GM12891 (cell line): Measurements from ENCODE around the gene MEIKIN. TPM values are rescaled to one million over a fixed set of nuclear protein-coding genes. Genes with fewer than 3 reads are reported as not detected.

ENCODE experiments used
- DNase-seq: peaks from one replicate; pipeline ENCODE4 v3.0.0; 2011; ENCODE audit warnings: low spot score; ENCODE audit not compliant: insufficient read length
- FAIRE-seq: peaks from 2 replicates; lab custom pipeline; 2011; peaks lifted over from hg19 to GRCh38; lab: Jason Lieb, UNC
- PAX5 ChIP-seq: IDR thresholded peaks from 2 replicates; pipeline ENCODE4 v1.6.1; 2011; ENCODE audit warnings: low read length, moderate library complexity, mild to moderate bottlenecking; ENCODE audit not compliant: insufficient read depth, severe bottlenecking
- POLR2A ChIP-seq: IDR thresholded peaks from 2 replicates; pipeline ENCODE4 v1.6.1; 2011; ENCODE audit warnings: low read depth, low read length, control low read depth
- POLR2AphosphoS5 ChIP-seq: IDR thresholded peaks from 2 replicates; pipeline ENCODE4 v1.6.1; 2011; ENCODE audit warnings: low read depth, low read length, control low read depth
- POU2F2 ChIP-seq: IDR thresholded peaks from 2 replicates; pipeline ENCODE4 v1.6.1; 2011; ENCODE audit warnings: low read depth, mild to moderate bottlenecking, control low read depth, low read length, moderate library complexity
- SPI1 ChIP-seq: IDR thresholded peaks from 2 replicates; pipeline ENCODE4 v1.6.1; 2011; ENCODE audit warnings: low read depth, low read length, control low read depth
- TAF1 ChIP-seq: IDR thresholded peaks from 2 replicates; pipeline ENCODE4 v1.6.1; 2011; ENCODE audit warnings: low read depth, low read length, control low read depth
- polyA plus RNA-seq: library from polyadenylated mRNA; unstranded; fragments of >200 nt; gene quantifications from one replicate; pipeline ENCODE4 v1.2.1, GENCODE V29; 2012; ENCODE audit warnings: low read depth, missing spikeins, inconsistent platforms; ENCODE audit not compliant: missing spikeins

The MEIKIN gene, protein sequence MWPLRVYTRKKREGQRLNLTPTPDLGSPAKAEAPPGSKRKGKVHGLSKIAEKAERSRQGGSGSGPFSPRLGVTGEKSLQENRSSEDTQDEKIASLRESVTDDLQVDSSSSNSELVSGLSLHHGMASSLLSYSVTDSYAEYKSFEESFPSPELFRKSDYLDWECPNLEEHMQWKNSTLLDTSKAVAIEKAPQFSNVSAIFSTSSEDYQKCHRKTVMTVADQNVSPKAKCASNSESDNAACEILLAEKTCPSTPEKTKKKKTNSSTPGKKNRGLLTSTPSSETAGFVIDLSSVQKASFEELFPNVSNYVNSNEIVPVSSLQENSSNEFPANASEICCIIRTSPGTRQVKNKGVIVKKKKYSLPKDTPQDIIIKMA
- not detected for polyA plus RNA-seq

DNA sequence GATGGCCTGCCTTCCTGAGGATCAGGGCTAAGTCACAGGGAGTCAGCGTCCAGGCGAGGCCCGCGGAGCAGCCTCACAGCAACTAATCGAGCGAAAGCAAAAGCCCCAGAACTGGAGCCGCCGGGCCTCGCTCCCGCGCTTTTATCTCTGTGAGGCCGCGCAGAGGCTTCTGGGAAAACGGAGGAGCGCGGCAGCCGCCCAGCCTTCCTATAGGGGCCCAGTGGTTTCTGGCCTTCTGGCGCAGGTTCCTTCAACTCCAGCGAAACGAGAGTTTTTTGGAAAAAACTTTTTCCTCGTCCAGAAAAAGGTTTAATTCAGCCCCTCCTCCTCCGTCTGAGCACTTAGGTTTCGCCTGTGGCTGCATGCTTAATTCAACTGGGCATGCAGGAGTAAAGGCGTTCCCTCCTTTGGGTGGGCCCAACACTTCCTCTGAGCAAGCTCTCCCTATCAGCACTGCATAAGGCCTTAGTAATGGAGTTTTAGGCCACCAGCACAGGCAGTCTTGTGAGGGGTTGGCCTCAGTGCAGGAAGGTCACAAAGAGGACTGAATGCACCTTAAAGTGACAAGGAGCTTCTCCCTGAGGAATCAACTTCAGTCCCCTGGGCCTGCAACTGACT, at the start of gene MEIKIN:
TSS of gene MEIKIN (minus strand) at position 113 of the 618 bp plus-strand sequence. CDS start 158 bp downstream, outside the sequence.
- TF ChIP-seq POLR2AphosphoS5: no peak
- TF ChIP-seq TAF1: no peak
- no peak for TF ChIP-seq POLR2A
- TF ChIP-seq POU2F2: no peak
- no peak for TF ChIP-seq SPI1
- no peak for TF ChIP-seq PAX5
- DNase-seq (no peak), FAIRE-seq (no peak)

GRCh38 chr5:131994533-131995226, 49.2 kb upstream of the MEIKIN start:
- DNase-seq (no peak), FAIRE-seq (no peak)
- TF ChIP-seq SPI1: no peak

DNA sequence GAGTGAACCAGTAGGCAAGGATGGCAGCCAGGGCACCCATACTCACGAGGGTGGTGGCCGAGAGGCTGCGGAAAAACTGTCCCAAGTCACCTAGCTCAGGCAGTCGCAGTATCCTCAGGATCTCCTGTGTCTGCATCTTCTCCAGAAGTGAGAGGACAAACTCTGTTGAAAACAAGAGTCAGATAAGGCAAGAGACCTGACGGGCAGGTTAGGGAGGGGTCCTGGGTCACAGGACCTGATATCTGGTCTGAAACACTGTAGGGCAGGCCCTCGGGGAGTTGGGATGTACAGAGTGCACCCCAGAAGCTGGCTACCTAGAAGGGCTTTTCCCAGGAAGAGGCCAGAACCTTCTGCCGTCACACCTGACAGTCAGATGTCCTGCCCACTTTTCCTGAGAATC, 48.6 kb upstream of the MEIKIN start:
- FAIRE-seq (no peak), DNase-seq (no peak)
- TF ChIP-seq SPI1: no peak
- no peak for TF ChIP-seq POU2F2
- TF ChIP-seq POLR2A: no peak
- no peak for TF ChIP-seq POLR2AphosphoS5
- TF ChIP-seq TAF1: no peak
- TF ChIP-seq PAX5: no peak

DNA sequence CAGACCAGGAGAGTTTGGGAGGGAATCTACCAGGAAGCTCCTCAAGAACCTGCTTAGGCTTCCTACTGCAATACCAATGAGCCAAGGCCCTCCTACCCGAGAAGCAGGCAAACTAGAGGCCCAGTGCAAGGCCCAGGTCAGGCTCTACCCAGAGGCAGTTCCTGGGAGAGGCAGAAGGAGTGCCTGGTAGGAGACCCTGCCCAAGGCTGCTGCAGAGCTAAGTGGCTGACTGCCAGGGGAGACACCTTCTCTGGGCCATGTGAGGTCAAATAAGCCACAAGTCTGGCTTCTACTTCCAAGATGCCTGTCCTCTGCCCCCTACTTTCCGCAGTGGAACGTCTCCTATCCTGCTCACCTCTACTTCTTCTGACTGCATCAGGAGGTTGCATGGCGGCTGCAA, 48.2 kb upstream of the MEIKIN start:
- TF ChIP-seq POLR2AphosphoS5 (no peak), POLR2A (no peak), POU2F2 (no peak), PAX5 (no peak), SPI1 (no peak), TAF1 (no peak)
- DNase-seq: no peak
- no peak for FAIRE-seq

GRCh38 chr5:131992370-131992769, 46.9 kb upstream of the MEIKIN start:
- FAIRE-seq: no peak
- DNase-seq: no peak
- TF ChIP-seq POLR2A (no peak), TAF1 (no peak), POU2F2 (no peak), PAX5 (no peak), POLR2AphosphoS5 (no peak), SPI1 (no peak)

- no peak for FAIRE-seq
- DNase-seq: no peak
- no peak for TF ChIP-seq SPI1
- no peak for TF ChIP-seq POLR2AphosphoS5
- no peak for TF ChIP-seq TAF1
- no peak for TF ChIP-seq POLR2A
- TF ChIP-seq PAX5: no peak
- TF ChIP-seq POU2F2: no peak
Observed at GRCh38 chr5:131991593-131992324, 46.3 kb upstream of the MEIKIN start.

DNA sequence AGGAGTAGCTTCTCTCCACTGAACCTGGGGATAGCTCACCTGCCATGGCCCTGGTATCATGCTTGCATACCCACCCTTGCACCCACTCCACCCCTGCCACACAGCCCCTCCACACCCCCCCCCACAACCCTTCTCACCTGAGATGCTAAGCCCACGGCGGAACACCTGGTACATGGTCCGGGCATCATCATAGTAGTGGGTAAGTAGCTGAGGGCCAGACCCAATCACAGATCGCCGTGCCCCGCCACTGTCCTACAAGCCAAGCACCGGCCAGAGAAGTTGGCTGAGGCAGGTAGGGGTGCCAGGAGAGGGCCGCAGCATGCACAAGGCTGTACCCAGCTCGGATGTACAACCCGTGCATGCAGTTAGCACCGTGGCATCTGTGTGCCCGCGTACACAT, 45.3 kb upstream of the MEIKIN start:
- no peak for DNase-seq
- FAIRE-seq: peak; percentile 41
- TF ChIP-seq POLR2A: no peak
- TF ChIP-seq PAX5: no peak
- TF ChIP-seq POLR2AphosphoS5: no peak
- no peak for TF ChIP-seq POU2F2
- TF ChIP-seq SPI1: no peak
- no peak for TF ChIP-seq TAF1

DNA sequence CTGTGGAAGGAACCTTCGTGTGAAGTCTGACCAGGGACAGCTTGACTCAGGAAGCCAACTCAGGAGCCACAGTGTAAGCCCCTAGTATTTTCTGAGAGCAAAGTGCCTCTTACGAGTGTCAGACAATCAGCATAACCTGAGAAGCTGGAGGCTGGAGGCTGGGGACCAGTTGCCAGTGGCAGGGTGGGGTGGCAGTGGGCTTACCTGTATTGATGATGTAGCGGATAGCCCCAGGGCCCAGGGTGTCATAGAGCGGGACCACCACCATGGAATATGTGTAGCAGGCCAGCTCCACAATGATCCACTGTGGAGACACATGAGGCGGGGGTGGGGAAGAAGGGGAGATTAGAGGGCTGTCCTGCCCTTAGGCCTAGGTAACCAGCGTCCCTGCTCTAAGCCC, 43.1 kb upstream of the MEIKIN start:
- TF ChIP-seq POLR2AphosphoS5 (no peak), POU2F2 (no peak)
- FAIRE-seq: no peak

DNA sequence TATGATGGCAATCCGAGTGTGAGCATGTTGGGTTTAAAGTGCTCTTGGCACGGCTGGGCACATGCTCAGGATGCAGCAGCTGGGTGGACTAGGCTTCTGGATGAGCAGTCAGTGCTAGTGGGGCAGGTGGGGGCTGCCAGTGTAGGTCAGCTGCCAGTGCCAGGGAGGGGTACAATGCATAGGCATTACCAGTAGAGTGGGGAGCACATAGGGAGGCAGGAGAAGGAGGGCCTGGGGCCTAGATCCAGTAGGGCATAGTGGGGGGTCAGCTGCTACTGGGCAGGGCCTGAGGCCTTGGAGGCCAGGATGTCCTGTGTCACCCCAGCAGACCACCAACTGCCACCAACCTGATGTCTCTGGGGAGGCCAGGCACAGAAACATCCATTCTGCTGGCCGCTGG, 41.8 kb upstream of the MEIKIN start:
- no peak for FAIRE-seq
- no peak for TF ChIP-seq POLR2A
- TF ChIP-seq POLR2AphosphoS5: no peak
- no peak for TF ChIP-seq SPI1
- TF ChIP-seq PAX5: no peak
- TF ChIP-seq POU2F2: no peak
- no peak for TF ChIP-seq TAF1
- no peak for DNase-seq

More for the DNA sequence above, 43.1 kb upstream of the MEIKIN start:
- DNase-seq: no peak
